Measurements from ENCODE around the gene PJA2.

The PJA2 gene

GRCh38 chr5:109350537-109351270 lies 59.1 kb downstream of the PJA2 start:
- DNase-seq (ENCODE audit: low read depth in 2 of 2) = no peak

- no peak for DNase-seq (ENCODE audit: low read depth in 2 of 2)
Measured at GRCh38 chr5:109349388-109349787, 60.4 kb downstream of the PJA2 start.

GRCh38 chr5:109347252-109347888 lies 62.4 kb downstream of the PJA2 start:
- DNase-seq (ENCODE audit: low read depth in 2 of 2) = no peak

- no peak for DNase-seq (ENCODE audit: low read depth in 2 of 2)
Measured at GRCh38 chr5:109345699-109346098, 64.1 kb downstream of the PJA2 start.

GRCh38 chr5:109340351-109340750 lies 69.4 kb downstream of the PJA2 start:
- DNase-seq (ENCODE audit: low read depth in 2 of 2) = no peak

- no peak for DNase-seq (ENCODE audit: low read depth in 2 of 2)
Measured at GRCh38 chr5:109335114-109335513, 74.7 kb downstream of the PJA2 start.

GRCh38 chr5:109334056-109334455 lies 75.7 kb downstream of the PJA2 start:
- no peak for DNase-seq (ENCODE audit: low read depth in 2 of 2)

GRCh38 chr5:109329333-109330237 lies 80.2 kb downstream of the PJA2 start:
- DNase-seq (ENCODE audit: low read depth in 2 of 2) = no peak

GRCh38 chr5:109328626-109329025 lies 81.1 kb downstream of the PJA2 start:
- no peak for DNase-seq (ENCODE audit: low read depth in 2 of 2)

- DNase-seq (ENCODE audit: low read depth in 2 of 2) = no peak
Measured at GRCh38 chr5:109327570-109327969, 82.2 kb downstream of the PJA2 start.

- no peak for DNase-seq (ENCODE audit: low read depth in 2 of 2)
Measured at GRCh38 chr5:109326919-109327318, 82.9 kb downstream of the PJA2 start.

- no peak for DNase-seq (ENCODE audit: low read depth in 2 of 2)
Measured at GRCh38 chr5:109325456-109325855, 84.3 kb downstream of the PJA2 start.

GRCh38 chr5:109324931-109325330 lies 84.8 kb downstream of the PJA2 start:
- DNase-seq (ENCODE audit: low read depth in 2 of 2) = no peak

GRCh38 chr5:109324351-109324750 lies 85.4 kb downstream of the PJA2 start:
- DNase-seq (ENCODE audit: low read depth in 2 of 2) = no peak

- no peak for DNase-seq (ENCODE audit: low read depth in 2 of 2)
Measured at GRCh38 chr5:109322694-109323093, 87.1 kb downstream of the PJA2 start.

- DNase-seq (ENCODE audit: low read depth in 2 of 2) = no peak
Measured at GRCh38 chr5:109319351-109319750, 90.4 kb downstream of the PJA2 start.

GRCh38 chr5:109318455-109319108 lies 91.2 kb downstream of the PJA2 start:
- DNase-seq (ENCODE audit: low read depth in 2 of 2) = no peak

GRCh38 chr5:109316634-109317033 lies 93.1 kb downstream of the PJA2 start:
- DNase-seq (ENCODE audit: low read depth in 2 of 2) = no peak

GRCh38 chr5:109315245-109315644 lies 94.5 kb downstream of the PJA2 start:
- DNase-seq (ENCODE audit: low read depth in 2 of 2) = no peak

GRCh38 chr5:109313127-109313526 lies 96.6 kb downstream of the PJA2 start:
- no peak for DNase-seq (ENCODE audit: low read depth in 2 of 2)

GRCh38 chr5:109312695-109313094 lies 97.1 kb downstream of the PJA2 start:
- DNase-seq (ENCODE audit: low read depth in 2 of 2) = no peak

GRCh38 chr5:109310315-109310714 lies 99.5 kb downstream of the PJA2 start:
- DNase-seq (ENCODE audit: low read depth in 2 of 2) = no peak

Data from stimulated activated CD8-positive, alpha-beta memory T cell treated with anti-CD3 and anti-CD28 coated beads, Interleukin-2, amount 100 ng/mL, for 48 hours (primary cell).